Measurements from ENCODE around the gene C6orf132.
"Not testable (repeated sequence)": the region's sequence is repeated elsewhere in the genome, so short reads cannot be mapped to it uniquely, and the experiment has no call there.

Gene C6orf132

GRCh38 chr6:42175860-42176259 lies 33.4 kb upstream of the C6orf132 start:
- Histone ChIP-seq H3K4me3 (ENCODE audit: low read depth, low read length) (no peak overlapping the region), H3K27me3 (replicated peaks) (no peaks in the 10 kb centered on the region), H3K27ac (no peak overlapping the region), H3K36me3 (replicated peaks) (no peaks in the 10 kb centered on the region)
- in situ Hi-C loops (cut with HindIII; ENCODE audit: low pct_ligation_motif_present, low sequenced_read_pairs): no loop called here
- no peak for DNase-seq
- peak; percentile 55 for TF ChIP-seq CTCF (IDR thresholded peaks at IDR 0.05; ENCODE audit: low read depth, low read length, missing control alignments)

GRCh38 chr6:42173101-42173500 lies 30.7 kb upstream of the C6orf132 start, which contains the start of gene GUCA1A:
GUCA1A (plus strand) TSS chr6:42173364; CDS start chr6:42173614, 250 bp downstream.
- in situ Hi-C loops (cut with HindIII; ENCODE audit: low pct_ligation_motif_present, low sequenced_read_pairs): no loop called here
- no peak within 1 kb of the TSS for H3K27ac ChIP-seq
- no peak for DNase-seq
- H3K27me3 ChIP-seq (replicated peaks): no peaks in the 10 kb centered on the region
- TF ChIP-seq CTCF (IDR thresholded peaks at IDR 0.05; ENCODE audit: low read depth, low read length, missing control alignments): no peak
- no peak within 1 kb of the TSS for H3K4me3 ChIP-seq (ENCODE audit: low read depth, low read length)
- no peaks in the 10 kb centered on the region for H3K36me3 ChIP-seq (replicated peaks)

DNA sequence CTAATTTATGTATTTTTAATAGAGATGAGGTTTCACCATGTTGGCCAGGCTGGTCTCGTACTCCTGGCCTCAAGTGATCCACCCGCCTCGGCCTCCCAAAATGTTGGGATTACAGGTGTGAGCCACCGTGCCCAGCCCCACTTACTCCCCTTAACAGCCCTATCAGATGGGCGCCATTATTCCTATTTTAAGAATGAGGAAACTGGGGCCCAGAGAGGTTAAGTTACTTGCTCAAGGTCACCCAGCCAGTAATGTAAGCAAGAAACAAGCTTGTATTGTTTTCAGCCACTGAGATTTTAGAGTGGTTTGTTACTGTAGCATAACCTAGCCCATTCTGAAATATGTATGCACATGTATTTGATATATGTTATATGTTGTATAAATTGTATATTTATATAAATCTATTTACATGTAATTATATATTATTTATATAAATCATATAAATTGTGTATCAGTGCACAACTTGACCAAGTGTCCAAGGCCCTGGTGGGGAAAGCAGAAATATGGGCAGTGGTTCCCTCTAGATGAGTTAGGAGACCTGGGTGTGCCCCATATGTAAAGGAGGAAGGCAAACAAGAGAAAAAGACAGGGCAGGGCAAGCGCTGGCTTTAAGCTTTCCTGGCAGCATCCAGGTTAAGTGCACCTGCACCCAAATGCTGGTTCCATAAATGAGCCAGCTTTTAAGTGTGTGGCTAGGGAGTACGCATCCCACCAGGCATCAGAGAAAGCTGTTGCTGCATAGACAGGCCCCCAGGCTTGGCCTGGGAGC lies 29.6 kb upstream of the C6orf132 start:
- in situ Hi-C loops (cut with HindIII; ENCODE audit: low pct_ligation_motif_present, low sequenced_read_pairs): no loop called here
- Histone ChIP-seq H3K36me3 (replicated peaks) (no peaks in the 10 kb centered on the region), H3K4me3 (ENCODE audit: low read depth, low read length) (no peak overlapping the region), H3K27ac (no peak overlapping the region), H3K27me3 (replicated peaks) (no peaks in the 10 kb centered on the region)
- TF ChIP-seq CTCF (IDR thresholded peaks at IDR 0.05; ENCODE audit: low read depth, low read length, missing control alignments): no peak
- no peak for DNase-seq

DNA sequence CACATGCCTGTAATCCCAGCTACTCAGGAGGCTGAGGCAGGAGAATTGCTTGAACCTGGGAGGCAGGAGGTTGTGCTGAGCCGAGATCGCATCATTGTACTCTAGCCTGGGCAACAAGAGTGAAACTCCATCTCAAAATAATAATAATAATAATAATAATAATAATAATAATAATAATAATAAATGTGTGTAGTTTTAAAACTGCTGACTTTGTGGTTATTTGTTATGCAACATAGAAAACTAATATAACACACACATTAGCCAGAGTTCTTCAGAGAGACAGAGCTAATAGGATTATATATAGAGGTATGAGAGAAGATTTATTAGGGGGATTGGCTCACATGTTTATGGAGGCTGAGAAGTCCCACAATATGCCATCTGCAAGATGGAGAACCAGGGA lies 27.4 kb upstream of the C6orf132 start:
- DNase-seq; H3K27me3 ChIP-seq (replicated peaks); in situ Hi-C loops (cut with HindIII; ENCODE audit: low pct_ligation_motif_present, low sequenced_read_pairs); H3K27ac ChIP-seq; H3K36me3 ChIP-seq (replicated peaks); H3K4me3 ChIP-seq (ENCODE audit: low read depth, low read length): not testable (repeated sequence)

GRCh38 chr6:42168650-42169049 lies 26.2 kb upstream of the C6orf132 start:
- peak; percentile 23 for TF ChIP-seq CTCF (IDR thresholded peaks at IDR 0.05; ENCODE audit: low read depth, low read length, missing control alignments)
- Histone ChIP-seq H3K27ac (no peak overlapping the region), H3K27me3 (replicated peaks) (no peaks in the 10 kb centered on the region)

GRCh38 chr6:42166444-42167141 lies 24.2 kb upstream of the C6orf132 start:
- DNase-seq: peak; percentile 59
- peak; percentile 96 for TF ChIP-seq CTCF (IDR thresholded peaks at IDR 0.05; ENCODE audit: low read depth, low read length, missing control alignments)
- in situ Hi-C loops (cut with HindIII; ENCODE audit: low pct_ligation_motif_present, low sequenced_read_pairs): no loop called here

More at GRCh38 chr6:42168650-42169049, 26.2 kb upstream of the C6orf132 start:
- Histone ChIP-seq H3K4me3 (ENCODE audit: low read depth, low read length) (no peak overlapping the region), H3K36me3 (replicated peaks) (no peaks in the 10 kb centered on the region)
- in situ Hi-C loops (cut with HindIII; ENCODE audit: low pct_ligation_motif_present, low sequenced_read_pairs): no loop called here
- no peak for DNase-seq

More at GRCh38 chr6:42166444-42167141, 24.2 kb upstream of the C6orf132 start:
- no peak overlapping the region for H3K27ac ChIP-seq
- H3K36me3 ChIP-seq (replicated peaks): no peaks in the 10 kb centered on the region
- H3K27me3 ChIP-seq (replicated peaks): no peaks in the 10 kb centered on the region
- H3K4me3 ChIP-seq (ENCODE audit: low read depth, low read length): no peak overlapping the region
